Uterus (tissue), 2 donors: ENCODE results near the gene PPP1R3E.

Experiments used
- POLR2A ChIP-seq, 2 donors: fragments of 450-650 bp; IDR thresholded peaks; one replicate each; pipeline ENCODE4 v1.6.1; 2016; ENCODE audit warnings: antibody characterized with exemption in 2 of 2, mild to moderate bottlenecking in 1 of 2, moderate library complexity in 1 of 2
- TF ChIP-seq, protein P1 (sequence below), 4 experiments: fragments of 200-600 bp in 2 of 4; fragments of 450-650 bp in 2 of 4; sonication (generic) in 2 of 4; IDR thresholded peaks; one replicate each; pipeline ENCODE4 v1.5.1; 2016 to 2019; ENCODE audit warnings: antibody characterized with exemption in 4 of 4, mild to moderate bottlenecking in 2 of 4, moderate library complexity in 1 of 4

GRCh38 chr14:23307146-23307530, 4.5 kb upstream of the PPP1R3E start:
- TF ChIP-seq, protein P1, sequence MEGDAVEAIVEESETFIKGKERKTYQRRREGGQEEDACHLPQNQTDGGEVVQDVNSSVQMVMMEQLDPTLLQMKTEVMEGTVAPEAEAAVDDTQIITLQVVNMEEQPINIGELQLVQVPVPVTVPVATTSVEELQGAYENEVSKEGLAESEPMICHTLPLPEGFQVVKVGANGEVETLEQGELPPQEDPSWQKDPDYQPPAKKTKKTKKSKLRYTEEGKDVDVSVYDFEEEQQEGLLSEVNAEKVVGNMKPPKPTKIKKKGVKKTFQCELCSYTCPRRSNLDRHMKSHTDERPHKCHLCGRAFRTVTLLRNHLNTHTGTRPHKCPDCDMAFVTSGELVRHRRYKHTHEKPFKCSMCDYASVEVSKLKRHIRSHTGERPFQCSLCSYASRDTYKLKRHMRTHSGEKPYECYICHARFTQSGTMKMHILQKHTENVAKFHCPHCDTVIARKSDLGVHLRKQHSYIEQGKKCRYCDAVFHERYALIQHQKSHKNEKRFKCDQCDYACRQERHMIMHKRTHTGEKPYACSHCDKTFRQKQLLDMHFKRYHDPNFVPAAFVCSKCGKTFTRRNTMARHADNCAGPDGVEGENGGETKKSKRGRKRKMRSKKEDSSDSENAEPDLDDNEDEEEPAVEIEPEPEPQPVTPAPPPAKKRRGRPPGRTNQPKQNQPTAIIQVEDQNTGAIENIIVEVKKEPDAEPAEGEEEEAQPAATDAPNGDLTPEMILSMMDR (IDR thresholded peaks at IDR 0.05), result no peak
- TF ChIP-seq POLR2A (IDR thresholded peaks at IDR 0.05), result no peak
